ENCODE data around the gene NKX2-3.

NKX2-3 gene

DNA sequence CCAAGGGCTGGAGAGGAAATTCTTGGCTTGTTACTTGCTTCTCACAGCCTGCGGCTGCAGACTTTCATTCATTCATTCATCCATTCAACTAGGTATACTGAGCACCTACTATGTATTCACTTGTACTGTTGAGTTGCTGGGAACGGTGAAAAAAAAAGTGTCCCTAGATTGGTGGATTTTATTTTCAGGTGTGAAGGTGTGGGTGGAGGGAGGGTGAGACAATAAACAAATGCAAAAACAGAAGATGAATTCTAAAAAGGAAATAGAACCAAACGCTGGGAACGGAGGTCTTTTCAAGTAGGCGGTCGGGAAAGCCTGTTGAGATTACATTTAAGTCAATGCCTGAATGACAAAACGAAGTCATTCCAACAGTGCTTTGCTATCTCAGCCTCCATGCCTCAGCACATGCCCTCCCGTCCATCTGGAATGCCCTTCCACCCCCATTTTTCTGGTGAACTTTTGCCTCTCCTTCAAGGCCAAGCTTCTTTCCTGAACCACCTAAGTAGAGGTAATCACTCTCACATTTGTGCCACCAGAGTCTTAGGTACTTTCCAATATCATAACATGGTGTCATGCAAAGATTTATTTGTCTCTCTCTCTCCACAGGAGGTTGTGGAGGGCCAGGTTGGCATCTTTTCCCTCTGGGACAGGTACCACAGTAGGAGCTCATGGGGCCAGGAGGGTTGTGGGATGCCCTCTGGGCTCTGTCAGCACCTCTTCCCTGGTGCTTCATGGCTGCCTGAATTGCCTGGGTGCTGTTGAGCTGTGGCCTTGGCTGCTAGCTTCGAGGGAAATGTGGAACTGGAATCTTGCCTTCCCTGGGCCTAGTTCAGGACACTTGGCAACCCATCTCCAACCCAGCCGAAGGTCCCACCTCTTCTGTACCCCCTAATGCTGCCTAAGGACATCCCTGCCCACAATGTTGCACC, 5.5 kb downstream of the NKX2-3 start:
- no peak for DNase-seq (ENCODE audit: low read depth, low spot score)

DNA sequence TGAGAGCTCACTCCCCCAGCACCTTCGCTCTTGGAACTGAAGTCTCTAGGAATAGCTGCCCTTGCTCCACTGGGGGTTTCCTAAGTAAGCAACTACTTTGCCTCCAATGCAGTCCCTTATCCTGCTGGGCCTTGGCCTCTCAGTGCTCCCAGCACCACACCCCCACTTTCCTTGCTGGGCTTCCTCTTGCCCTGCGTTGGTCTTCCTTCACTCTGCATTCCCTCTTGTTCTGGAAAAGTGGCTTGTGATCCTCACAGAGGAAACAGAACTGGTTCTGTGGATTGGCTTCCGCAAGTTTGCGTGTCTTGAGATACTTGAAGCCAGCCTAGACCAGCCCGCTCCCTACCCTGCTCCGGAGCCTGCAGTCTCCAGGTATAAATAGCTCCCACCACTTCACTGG, 6.4 kb downstream of the NKX2-3 start:
- no peak for DNase-seq (ENCODE audit: low read depth, low spot score)

- no peak for DNase-seq (ENCODE audit: low read depth, low spot score)
Observed at GRCh38 chr10:99539820-99540219, 7.1 kb downstream of the NKX2-3 start.

DNA sequence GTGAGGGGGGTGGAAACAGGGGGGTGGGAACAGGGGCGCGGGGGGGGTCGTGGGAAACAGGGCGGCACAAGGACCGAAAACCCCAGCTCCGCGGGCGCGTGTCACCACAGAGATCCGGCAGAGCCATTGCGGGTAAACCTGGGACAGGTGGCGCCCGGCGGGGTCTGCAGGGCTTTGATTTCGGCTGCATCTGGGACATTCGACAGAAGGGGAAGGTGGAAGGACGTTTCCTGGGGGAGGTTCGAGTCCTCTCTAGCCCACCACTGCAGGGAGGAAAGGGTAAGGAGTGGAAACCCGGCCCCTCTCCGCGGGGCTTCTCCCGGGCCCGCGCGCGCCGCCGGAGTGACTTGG, 7.5 kb downstream of the NKX2-3 start:
- DNase-seq (ENCODE audit: low read depth, low spot score), result no peak

- no peak for DNase-seq (ENCODE audit: low read depth, low spot score)
Observed at GRCh38 chr10:99540657-99541531, 8.2 kb downstream of the NKX2-3 start.

GRCh38 chr10:99544322-99544721, 11.6 kb downstream of the NKX2-3 start:
- DNase-seq (ENCODE audit: low read depth, low spot score), result no peak

GRCh38 chr10:99548041-99548530, 15.3 kb downstream of the NKX2-3 start:
- no peak for DNase-seq (ENCODE audit: low read depth, low spot score)

DNA sequence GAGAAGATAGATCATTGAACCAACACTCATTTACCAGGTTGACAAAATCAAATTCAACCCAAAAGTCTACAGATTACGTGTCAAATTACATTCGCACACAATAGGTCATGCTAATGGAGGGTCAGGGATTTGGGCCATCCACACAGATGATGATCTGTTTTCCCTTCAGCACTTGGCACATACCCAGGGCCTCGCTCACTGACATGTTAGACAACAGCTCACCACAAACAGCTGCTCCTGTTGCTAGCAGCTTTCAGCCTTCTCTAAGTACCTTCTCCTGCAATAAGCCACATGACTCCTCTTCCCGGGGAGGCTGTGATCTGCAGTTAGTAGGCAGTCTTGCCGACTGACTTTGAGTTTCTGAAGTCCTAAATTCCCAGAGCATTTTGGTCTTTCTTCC, 18.4 kb downstream of the NKX2-3 start:
- no peak for DNase-seq (ENCODE audit: low read depth, low spot score)

DNA sequence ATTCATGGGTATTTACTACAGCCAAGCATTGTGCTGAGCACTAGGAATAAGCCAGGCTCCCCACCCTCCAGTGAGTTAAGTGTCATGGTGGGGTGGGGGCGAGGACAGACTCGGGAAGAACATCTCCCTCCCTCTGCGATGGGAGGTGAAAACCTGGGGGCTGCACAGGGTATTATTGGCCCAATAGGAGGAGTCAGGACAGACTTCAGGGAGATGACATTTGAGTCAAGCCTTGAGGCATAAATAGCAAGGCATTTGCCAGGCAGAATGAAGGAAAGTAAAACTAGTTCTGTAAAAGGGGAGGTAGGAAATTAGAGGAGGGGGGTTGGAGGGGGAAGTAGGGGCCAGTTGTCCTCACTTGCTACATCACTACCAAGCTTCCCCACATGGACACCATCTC, 18.9 kb downstream of the NKX2-3 start:
- no peak for DNase-seq (ENCODE audit: low read depth, low spot score)

DNA sequence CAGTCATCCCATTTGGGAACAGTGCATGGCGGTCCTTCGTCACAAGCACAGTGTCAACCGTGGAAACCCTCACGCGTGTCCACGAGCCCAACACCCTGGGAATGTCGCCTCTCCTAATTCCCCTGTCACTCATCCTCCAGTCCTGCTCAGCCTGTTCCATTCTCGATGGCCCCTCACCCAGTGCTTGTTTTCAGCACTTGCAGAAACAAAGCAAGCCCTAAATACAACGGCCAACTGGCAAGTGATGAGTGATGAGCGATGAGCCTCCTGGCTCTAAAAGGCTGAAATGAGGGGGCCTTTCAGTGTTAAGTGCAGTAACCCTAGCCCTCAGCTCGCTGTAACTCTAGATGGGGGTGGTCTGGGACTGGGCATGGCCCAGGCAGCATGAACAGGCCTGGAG, 22.6 kb downstream of the NKX2-3 start:
- DNase-seq (ENCODE audit: low read depth, low spot score), result no peak

DNA sequence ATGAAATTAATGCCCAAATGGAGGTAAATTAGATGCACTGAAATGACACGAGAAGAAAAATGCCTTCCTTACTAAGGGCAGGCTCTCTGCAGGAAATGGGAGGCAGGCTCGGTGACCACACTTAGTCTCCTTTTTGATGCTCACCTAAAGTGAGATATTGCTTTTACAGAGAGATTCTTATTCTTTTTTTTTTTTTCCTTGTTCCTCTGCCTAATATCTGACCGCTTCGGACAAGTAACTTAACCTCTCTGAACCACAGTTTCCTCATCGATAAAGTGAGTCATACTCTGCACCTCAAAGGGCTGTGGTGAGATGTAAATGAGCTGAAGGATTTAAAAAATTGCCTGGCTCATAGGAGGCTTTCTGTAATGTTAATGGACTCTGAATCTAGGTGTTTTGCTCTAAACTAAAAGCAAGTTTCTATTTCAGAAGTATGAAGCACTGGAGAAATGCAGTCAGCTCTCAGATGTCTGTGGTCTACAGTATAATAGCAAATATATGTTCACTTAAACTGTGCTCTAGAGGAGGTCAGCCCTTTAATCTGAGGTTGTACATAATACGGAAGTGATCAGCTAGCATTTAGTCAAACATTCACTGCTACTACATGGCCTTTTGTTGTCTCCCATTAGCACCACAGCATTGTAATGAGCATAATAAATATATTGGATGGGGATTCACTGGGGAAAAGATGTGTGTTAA, 23.2 kb downstream of the NKX2-3 start:
- DNase-seq (ENCODE audit: low read depth, low spot score), result no peak

DNA sequence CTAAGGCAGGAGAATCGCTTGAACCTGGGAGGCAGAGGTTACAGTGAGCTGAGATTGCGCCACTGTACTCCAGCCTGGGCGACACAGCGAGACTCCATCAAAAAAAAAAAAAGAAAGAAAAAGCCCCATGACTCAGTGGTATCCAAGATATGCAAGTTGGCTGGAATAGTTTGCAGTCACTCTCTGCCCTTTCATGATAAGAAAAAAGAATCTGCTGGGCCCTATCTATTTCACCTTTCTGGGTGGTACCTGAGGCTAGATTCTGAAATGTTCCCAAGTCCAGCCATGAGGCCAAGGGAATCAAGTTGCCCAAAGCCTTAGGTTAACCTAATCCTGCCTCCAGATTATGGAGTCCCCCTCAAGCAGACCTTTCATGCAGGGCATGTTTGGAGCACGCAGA, 24.3 kb downstream of the NKX2-3 start:
- DNase-seq (ENCODE audit: low read depth, low spot score), result no peak

DNA sequence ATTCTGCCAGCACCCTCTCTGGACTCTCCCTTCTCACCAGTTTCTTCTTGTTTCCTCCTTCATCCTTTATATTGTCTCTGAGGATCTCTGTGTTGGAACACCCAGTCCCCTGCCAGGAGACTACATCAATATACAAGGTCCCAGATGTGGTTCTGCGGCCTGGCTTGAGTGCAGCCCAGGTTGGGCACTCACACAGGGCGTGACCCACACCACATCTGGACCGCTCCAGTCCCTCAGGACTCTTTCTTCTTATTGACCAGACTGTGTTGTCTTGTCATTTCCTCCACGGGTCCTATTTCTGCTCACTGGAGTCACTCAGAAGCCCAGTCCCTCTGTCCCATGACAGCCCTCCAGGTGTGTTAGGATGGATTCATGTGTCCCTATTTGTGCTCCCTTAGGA, 26.0 kb downstream of the NKX2-3 start:
- DNase-seq (ENCODE audit: low read depth, low spot score), result no peak

- no peak for DNase-seq (ENCODE audit: low read depth, low spot score)
Observed at GRCh38 chr10:99560277-99561126, 27.8 kb downstream of the NKX2-3 start.

DNA sequence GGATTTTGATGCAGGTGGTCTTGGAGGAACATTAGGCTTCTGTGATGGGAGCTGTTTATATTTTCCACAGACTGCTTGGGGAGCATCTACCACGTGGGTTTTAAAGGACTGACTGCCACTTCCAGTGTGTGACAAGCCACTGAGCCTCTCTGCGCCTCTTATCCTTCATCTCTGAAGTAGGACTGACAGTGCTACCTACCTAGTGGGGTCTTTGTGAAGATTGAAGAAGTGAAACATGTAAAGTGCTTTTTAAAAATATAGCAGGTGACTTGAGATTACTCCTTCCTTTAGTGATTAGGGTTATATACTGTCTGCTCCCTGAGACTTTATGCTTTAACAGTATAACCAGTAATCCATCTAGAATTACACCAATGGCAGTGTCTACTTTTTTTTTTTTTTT, 29.9 kb downstream of the NKX2-3 start:
- DNase-seq (ENCODE audit: low read depth, low spot score), result no peak

DNA sequence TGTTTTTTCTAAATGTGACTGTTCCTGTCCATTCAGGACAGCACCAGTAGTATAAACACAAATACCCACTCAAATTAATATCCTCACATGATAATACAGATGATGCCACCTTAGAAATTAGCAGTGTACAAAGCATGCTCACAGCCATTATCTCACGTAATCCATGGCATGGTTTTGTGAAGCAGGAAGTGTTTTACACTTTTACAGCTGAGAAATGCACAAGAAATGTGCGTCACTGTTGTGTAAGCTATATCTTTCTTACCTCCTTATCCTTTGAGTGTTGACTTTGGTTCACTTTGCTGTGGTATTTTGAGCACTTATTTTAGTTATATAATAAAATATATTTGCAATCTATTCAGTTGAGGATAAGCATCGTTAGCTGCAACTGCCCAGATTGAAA, 31.6 kb downstream of the NKX2-3 start:
- DNase-seq (ENCODE audit: low read depth, low spot score), result no peak

DNA sequence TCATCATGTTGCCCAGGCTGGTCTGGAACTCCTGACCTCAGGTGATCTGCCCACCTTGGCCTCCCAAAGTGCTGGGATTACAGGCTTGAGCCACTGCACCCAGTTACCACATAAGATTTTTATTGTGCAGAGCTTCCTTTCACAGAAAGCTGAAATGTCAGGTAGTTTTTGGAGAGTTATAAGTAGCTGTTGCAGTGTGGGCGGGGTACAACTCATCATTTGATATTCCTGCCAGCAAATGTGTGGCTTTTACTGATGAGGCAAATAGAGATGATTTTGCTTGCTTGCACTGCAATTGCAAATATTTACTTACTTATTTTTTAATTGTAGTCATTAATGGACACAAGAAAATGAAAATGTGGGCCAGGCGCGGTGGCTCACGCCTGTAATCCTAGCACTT, 32.4 kb downstream of the NKX2-3 start:
- no peak for DNase-seq (ENCODE audit: low read depth, low spot score)

- DNase-seq (ENCODE audit: low read depth, low spot score), result no peak
Observed at GRCh38 chr10:99569253-99569939, 36.7 kb downstream of the NKX2-3 start.

- DNase-seq (ENCODE audit: low read depth, low spot score), result no peak
Observed at GRCh38 chr10:99569961-99570360, 37.2 kb downstream of the NKX2-3 start.

DNA sequence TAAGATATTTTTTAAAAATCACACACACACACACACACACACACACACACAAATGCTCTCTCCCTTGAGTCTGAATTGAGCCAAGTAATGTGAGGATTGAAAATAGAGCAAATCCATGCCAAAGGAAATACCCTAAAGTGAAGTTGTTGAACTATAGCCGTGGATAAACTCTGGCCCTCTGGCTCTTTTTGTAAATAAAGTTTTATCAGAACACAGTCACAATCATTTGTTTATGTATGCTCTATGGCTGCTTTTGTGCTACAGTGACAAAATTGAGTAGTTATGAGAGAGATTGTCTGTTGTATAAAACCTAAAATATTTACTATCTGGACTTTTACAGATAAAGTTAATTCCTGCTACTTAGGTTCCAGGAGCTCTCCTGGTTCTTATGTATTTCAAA, 39.1 kb downstream of the NKX2-3 start:
- no peak for DNase-seq (ENCODE audit: low read depth, low spot score)

Data from smooth muscle cell of the brain vasculature (primary cell).